SW 1271 (cell line): ENCODE data around the gene FAM193B.

Source experiments
- DNase-seq, 2 experiments: peaks; one replicate each; lab custom pipeline; 2025; lab: John Stamatoyannopoulos, UW

The FAM193B gene

GRCh38 chr5:177515580-177515979, 38.8 kb downstream of the FAM193B start:
- DNase-seq, result no peak

GRCh38 chr5:177514541-177514940, 39.8 kb downstream of the FAM193B start:
- no peak for DNase-seq

GRCh38 chr5:177513500-177513899, 40.9 kb downstream of the FAM193B start:
- DNase-seq, result no peak

- no peak for DNase-seq
These were observed 41.5 kb downstream of the FAM193B start for GRCh38 chr5:177512736-177513380.

- DNase-seq, result no peak
These were observed 42.3 kb downstream of the FAM193B start for GRCh38 chr5:177511796-177512675.

- DNase-seq, result no peak
These were observed 43.2 kb downstream of the FAM193B start for GRCh38 chr5:177511181-177511580.

GRCh38 chr5:177510567-177511053, 43.8 kb downstream of the FAM193B start:
- DNase-seq, result no peak

- no peak for DNase-seq
These were observed 44.3 kb downstream of the FAM193B start for GRCh38 chr5:177509991-177510566.

GRCh38 chr5:177509381-177509951, 44.9 kb downstream of the FAM193B start, which contains the start of gene DOK3:
TSS of gene DOK3 (minus strand) at chr5:177509826. CDS start at chr5:177509540, 286 bp downstream.
- DNase-seq, result no peak

- DNase-seq, result no peak
These were observed 45.5 kb downstream of the FAM193B start for GRCh38 chr5:177508837-177509236.

- DNase-seq, result no peak
These were observed 46.1 kb downstream of the FAM193B start for GRCh38 chr5:177508221-177508611.

GRCh38 chr5:177507596-177508220, 46.7 kb downstream of the FAM193B start:
- no peak for DNase-seq

GRCh38 chr5:177507165-177507564, 47.2 kb downstream of the FAM193B start:
- peak in 1 of 2 experiments; percentile 19 for DNase-seq

- no peak for DNase-seq
These were observed 49.3 kb downstream of the FAM193B start for GRCh38 chr5:177505075-177505474.

GRCh38 chr5:177504086-177505056, 50.0 kb downstream of the FAM193B start:
- DNase-seq, result no peak

- no peak for DNase-seq
These were observed 50.8 kb downstream of the FAM193B start for GRCh38 chr5:177503351-177504085.

- DNase-seq, result no peak
These were observed 51.5 kb downstream of the FAM193B start for GRCh38 chr5:177502886-177503285.

GRCh38 chr5:177501874-177502678, 52.3 kb downstream of the FAM193B start:
- no peak for DNase-seq
